HG02610 (cell line): ENCODE measurements around the gene C9orf78.

Source experiments
- ATAC-seq: cut with Tn5 transposase; IDR thresholded peaks from one replicate; pipeline ENCODE4 v1.9.1; 2021; ENCODE audit warnings: mild to moderate bottlenecking, moderate library complexity; ENCODE audit not compliant: unreplicated experiment

Gene C9orf78

GRCh38 chr9:129777769-129778130, 57.3 kb downstream of the C9orf78 start:
- ATAC-seq, result no peak
